Measurements from ENCODE around the gene ADPRM.

ADPRM gene

GRCh38 chr17:10742431-10742830 lies 45.0 kb downstream of the ADPRM start:
- no peak for FAIRE-seq

- no peak for FAIRE-seq
These were observed 46.1 kb downstream of the ADPRM start for GRCh38 chr17:10743316-10744009.

DNA sequence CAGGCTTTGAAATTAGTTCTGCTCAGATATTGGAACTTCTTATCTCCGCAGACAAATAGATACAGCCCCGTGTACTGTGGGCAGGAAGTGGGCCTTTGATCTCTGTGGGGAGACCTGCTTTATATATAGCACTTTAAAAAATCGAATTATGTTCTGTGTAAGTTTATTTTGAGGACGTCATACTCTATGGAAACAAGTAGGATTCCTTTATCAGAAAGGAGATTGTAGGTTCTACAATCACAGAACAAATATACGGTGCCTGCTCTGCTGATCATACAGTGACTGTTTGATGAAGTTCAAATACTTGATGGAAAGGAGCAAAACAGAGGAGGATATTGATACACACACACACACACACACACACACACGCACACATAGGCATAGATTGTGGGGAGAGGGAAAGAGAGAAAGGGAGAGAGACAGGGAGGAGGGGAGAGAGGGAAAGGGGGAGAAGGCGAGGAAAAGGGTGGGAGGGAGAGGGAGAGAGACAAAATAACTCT lies 47.2 kb downstream of the ADPRM start:
- FAIRE-seq = no peak

DNA sequence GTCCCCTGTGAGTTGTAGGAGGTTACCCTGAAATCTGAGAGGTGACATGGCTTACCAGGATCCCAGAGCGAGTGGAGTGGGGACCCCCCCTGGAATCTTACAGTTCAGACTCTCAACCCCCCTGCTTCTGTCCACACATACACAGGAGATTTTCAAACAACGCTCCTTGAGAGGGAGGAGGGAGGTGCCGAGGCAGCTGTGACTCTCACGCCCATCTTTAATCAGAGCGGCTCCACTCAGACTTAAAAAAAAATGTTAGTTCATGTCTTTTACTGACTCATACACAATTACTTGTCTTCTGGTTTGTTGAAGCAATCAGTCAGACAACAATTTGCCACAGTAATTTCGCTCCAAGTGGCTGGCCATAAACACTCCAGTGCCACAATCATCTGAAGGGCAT lies 47.8 kb downstream of the ADPRM start:
- no peak for FAIRE-seq

- FAIRE-seq = no peak
These were observed 51.3 kb downstream of the ADPRM start for GRCh38 chr17:10748531-10749181.

GRCh38 chr17:10750210-10750609 lies 52.8 kb downstream of the ADPRM start:
- FAIRE-seq = no peak

- FAIRE-seq = no peak
These were observed 54.2 kb downstream of the ADPRM start for GRCh38 chr17:10751563-10751962.

- no peak for FAIRE-seq
These were observed 55.3 kb downstream of the ADPRM start for GRCh38 chr17:10752696-10753095.

- no peak for FAIRE-seq
These were observed 56.7 kb downstream of the ADPRM start for GRCh38 chr17:10754109-10754508.

DNA sequence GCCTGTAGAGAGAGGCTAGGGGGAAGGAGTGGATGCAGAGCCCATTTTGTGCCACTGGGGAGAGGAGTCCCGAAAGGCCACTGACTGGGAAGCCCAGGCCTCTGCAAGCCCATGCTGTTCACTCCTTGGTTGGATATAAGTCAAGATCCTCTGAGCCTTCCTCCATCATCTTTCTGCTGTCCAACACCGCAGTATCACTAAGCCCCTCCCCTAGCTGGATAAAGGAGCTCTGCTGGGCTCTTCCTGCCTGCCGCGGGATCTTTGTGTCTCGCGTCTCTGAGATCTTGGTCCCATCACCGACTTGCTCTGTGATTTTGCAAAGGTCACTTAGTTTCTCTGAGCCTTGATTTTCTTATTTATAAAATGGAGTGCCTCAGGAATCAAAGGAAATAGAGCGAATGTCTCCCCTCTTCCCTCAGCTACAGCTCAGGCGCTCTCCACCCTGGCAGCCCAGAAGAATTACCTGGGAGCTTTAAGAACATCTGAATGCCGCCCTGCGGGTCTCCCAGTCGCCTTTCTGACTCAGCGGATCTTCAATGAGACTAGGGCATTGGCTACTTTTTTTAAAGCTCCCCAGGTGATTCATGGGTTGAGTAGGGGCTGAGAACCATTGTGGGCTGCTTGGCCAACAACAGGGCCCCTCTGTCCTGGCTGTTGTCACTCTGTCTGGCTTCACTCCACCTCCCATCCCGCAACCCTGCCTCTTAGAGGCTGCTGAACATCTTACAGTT lies 57.6 kb downstream of the ADPRM start:
- no peak for FAIRE-seq

DNA sequence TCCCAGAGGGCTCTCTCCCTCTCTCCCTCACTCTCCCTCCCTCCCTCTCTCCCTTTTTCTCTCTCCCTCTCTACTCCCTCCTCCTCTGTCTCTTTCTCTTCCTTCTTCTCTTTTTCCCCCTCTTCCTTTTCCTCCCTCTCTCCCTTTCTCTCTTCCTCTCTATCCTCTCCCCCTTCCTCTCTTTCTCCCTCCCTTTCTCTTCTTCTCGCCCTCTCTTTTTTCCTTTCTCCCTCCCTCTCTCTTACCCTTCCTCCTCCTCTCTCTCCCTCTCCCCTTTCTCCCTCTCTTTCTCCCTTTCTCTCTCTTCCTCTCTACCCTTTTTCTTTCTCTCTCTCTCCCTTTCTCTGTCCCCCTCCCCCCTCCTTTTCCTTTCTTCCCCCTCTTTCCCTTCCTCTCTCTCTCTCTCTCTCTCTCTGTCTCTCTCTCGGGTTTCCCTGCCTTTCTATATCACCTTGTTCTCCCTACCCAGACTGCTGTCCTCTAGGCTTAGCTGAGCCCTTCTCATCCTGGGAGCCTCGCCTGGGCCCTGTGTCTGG lies 58.3 kb downstream of the ADPRM start:
- no peak for FAIRE-seq

DNA sequence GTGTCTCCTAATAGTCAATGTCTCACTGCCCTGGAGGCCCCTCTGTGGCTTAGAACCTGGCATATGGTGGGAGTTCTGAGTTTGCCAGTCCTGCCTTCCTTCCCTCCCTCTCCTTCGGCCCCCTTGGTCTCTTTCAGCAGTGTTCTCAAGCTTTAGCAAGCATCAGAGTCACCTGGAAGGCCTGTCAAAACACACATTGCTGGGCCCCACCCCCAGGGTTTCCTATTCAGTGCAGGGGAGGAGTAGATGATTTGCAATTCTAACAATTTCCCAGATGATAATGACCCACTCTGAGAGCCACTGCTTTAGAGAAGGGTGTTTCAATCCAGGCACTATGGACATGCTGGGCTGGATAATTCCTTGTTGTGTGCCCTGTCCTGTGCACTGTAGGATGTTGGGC lies 58.8 kb downstream of the ADPRM start:
- no peak for FAIRE-seq

- FAIRE-seq = no peak
These were observed 59.2 kb downstream of the ADPRM start for GRCh38 chr17:10756619-10757018.

GRCh38 chr17:10757067-10757466 lies 59.7 kb downstream of the ADPRM start:
- FAIRE-seq = no peak

GRCh38 chr17:10757647-10758046 lies 60.3 kb downstream of the ADPRM start:
- FAIRE-seq = no peak

- FAIRE-seq = no peak
These were observed 60.7 kb downstream of the ADPRM start for GRCh38 chr17:10758062-10758461.

Measured in colon (tissue), 2 donors.